HepG2 (cell line): Measurements from ENCODE around the gene C5orf15. TPM values are rescaled to one million over a fixed set of nuclear protein-coding genes. Genes with fewer than 3 reads are reported as not detected.
A peak's percentile ranks its signal among the peaks of the same experiment; 100 is the strongest.

ENCODE experiments used
- ASH2L ChIP-seq: fragments of 300-600, 200-600 bp; sonication (generic); IDR thresholded peaks from 2 replicates; pipeline ENCODE4 v1.7.0; 2017; ENCODE audit warnings: low read depth, mild to moderate bottlenecking, moderate library complexity, mixed read lengths, low read length; ENCODE audit not compliant: insufficient read length
- ISX ChIP-seq: sonication (generic); formaldehyde crosslinking; conservative IDR thresholded peaks from 2 replicates; pipeline ENCODE4 v1.5.0; 2020; ENCODE audit warnings: missing genetic modification reagents
- MED1 ChIP-seq: sonication (generic); formaldehyde crosslinking; IDR thresholded peaks from 2 replicates; pipeline ENCODE4 v1.4.0; 2020; ENCODE audit warnings: missing genetic modification reagents
- MTF2 ChIP-seq: sonication (generic); formaldehyde crosslinking; IDR thresholded peaks from 2 replicates; pipeline ENCODE4 v1.5.0; 2020; ENCODE audit warnings: missing genetic modification reagents, borderline replicate concordance
- PCBP1 ChIP-seq: fragments of 200-400 bp; formaldehyde crosslinking; IDR thresholded peaks from 2 replicates; pipeline ENCODE4 v1.6.1; 2017; ENCODE audit warnings: mild to moderate bottlenecking, low read depth, low read length, borderline replicate concordance
- PHF8 ChIP-seq: sonication (generic); formaldehyde crosslinking; IDR thresholded peaks from 2 replicates; pipeline ENCODE4 v1.5.0; 2020; ENCODE audit warnings: missing genetic modification reagents
- SIX1 ChIP-seq: sonication (generic); formaldehyde crosslinking; IDR thresholded peaks from 2 replicates; pipeline ENCODE4 v1.4.0; 2020; ENCODE audit warnings: missing genetic modification reagents, borderline replicate concordance
- SOX13 ChIP-seq, 3 experiments: fragments of 450-650 bp in 1 of 3; sonication (generic) in 1 of 3; formaldehyde crosslinking in 1 of 3; IDR thresholded peaks in 2 of 3; conservative IDR thresholded peaks in 1 of 3; 2 replicates each; pipeline versions ENCODE4 v1.5.0 to v1.6.1; 2016 to 2020; ENCODE audit warnings: antibody characterized with exemption in 1 of 3, mild to moderate bottlenecking in 1 of 3, missing compliant biosample characterization in 1 of 3, missing genetic modification reagents in 1 of 3, moderate library complexity in 1 of 3
- YY1 ChIP-seq: IDR thresholded peaks from 2 replicates; pipeline ENCODE4 v1.6.1; 2011; ENCODE audit warnings: low read length, low read depth, moderate library complexity, mild to moderate bottlenecking; ENCODE audit not compliant: insufficient read depth, insufficient replicate concordance
- ZBTB21 ChIP-seq: sonication (generic); formaldehyde crosslinking; IDR thresholded peaks from 2 replicates; pipeline ENCODE4 v1.4.0; 2020; ENCODE audit warnings: missing genetic modification reagents
- ZNF160 ChIP-seq: sonication (generic); formaldehyde crosslinking; IDR thresholded peaks from 2 replicates; pipeline ENCODE4 v1.8.0; 2022; ENCODE audit warnings: mild to moderate bottlenecking, inconsistent platforms, missing genetic modification reagents
- ZNF225 ChIP-seq: sonication (generic); formaldehyde crosslinking; IDR thresholded peaks from 2 replicates; pipeline ENCODE4 v1.4.0; 2020; ENCODE audit warnings: mild to moderate bottlenecking, missing genetic modification reagents
- ZNF264 ChIP-seq: sonication (generic); formaldehyde crosslinking; IDR thresholded peaks from 2 replicates; pipeline ENCODE4 v1.4.0; 2020; ENCODE audit warnings: missing genetic modification reagents
- polyA plus RNA-seq, 8 experiments: library from polyadenylated mRNA; depleted of rRNA in 3 of 8; stranded (reverse) in 7 of 8; unstranded in 1 of 8; fragments of >200 nt; fragmentation: Illumina TruSeq in 4 of 8; extraction: Trizol in 4 of 8; gene quantifications; 2 replicates each; pipeline versions ENCODE4 v1.2.1 to v1.2.3, GENCODE V29; 2011 to 2016; ENCODE audit warnings: low read depth in 4 of 8, missing spikeins in 1 of 8, mixed read lengths in 1 of 8; ENCODE audit not compliant: insufficient read depth in 1 of 8
- total RNA-seq, 5 experiments: library from RNA; depleted of rRNA; stranded (reverse); fragments of >200 nt; fragmentation: Illumina TruSeq; extraction: Trizol; gene quantifications; 2 replicates each; pipeline ENCODE4 v1.2.3, GENCODE V29; 2016; ENCODE audit warnings: low read depth in 1 of 5
- TF ChIP-seq, protein P1 (sequence below): sonication (generic); formaldehyde crosslinking; IDR thresholded peaks from 2 replicates; pipeline ENCODE4 v1.4.0; 2020; ENCODE audit warnings: missing genetic modification reagents
- TF ChIP-seq, protein P2 (sequence below): IDR thresholded peaks from 2 replicates; pipeline ENCODE4 v1.6.1; 2016; ENCODE audit warnings: missing genetic modification reagents, missing compliant biosample characterization
- TF ChIP-seq, protein P3 (sequence below): sonication (generic); formaldehyde crosslinking; IDR thresholded peaks from 2 replicates; pipeline ENCODE4 v1.5.1; 2020; ENCODE audit warnings: mild to moderate bottlenecking, moderate library complexity, missing genetic modification reagents
- TF ChIP-seq, protein P4 (sequence below): IDR thresholded peaks from 2 replicates; pipeline ENCODE4 v1.4.0; 2020; ENCODE audit warnings: mild to moderate bottlenecking, missing genetic modification reagents
- TF ChIP-seq, protein P5 (sequence below): sonication (generic); formaldehyde crosslinking; IDR thresholded peaks from 2 replicates; pipeline ENCODE4 v1.4.0; 2020; ENCODE audit warnings: missing genetic modification reagents

C5orf15 gene
- total and polyA plus RNA-seq, 2 of the 13 experiments (the other 11 are each of a cell fraction or from before 2014, with no cell fraction given): 58.5 to 82.7 TPM

DNA sequence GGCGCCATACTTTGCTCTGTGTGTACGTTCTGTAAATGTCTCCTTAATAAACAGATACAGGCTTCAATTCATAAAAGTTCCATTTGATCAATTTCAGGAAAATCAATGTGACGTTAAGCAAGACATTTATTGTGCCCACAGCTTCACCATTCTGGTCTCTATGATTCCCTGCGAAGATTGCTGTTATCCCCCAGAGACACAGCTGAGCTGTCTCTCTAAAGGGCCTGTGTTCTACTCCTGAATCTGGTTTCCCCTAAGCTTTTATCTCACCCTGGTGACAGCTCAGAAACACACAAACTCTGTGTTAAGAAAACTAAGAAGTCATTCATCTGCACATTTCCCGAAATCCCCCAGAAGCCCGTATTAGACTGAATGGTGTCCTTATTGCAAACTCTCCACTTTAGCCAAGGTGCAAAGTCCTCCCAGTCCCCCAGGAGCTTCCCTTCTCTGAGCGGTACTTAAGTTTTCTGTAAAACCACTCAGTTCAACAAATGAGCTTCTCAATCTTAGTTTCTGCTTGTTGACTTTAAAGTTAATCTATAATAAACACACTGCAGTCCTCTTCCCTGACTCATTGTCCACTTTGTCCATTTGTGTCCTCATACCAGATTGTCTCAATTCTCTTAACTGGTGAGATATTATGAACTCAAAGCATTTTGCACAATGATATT lies 1.4 kb upstream of the C5orf15 start (continued):
- TF ChIP-seq, protein P1, sequence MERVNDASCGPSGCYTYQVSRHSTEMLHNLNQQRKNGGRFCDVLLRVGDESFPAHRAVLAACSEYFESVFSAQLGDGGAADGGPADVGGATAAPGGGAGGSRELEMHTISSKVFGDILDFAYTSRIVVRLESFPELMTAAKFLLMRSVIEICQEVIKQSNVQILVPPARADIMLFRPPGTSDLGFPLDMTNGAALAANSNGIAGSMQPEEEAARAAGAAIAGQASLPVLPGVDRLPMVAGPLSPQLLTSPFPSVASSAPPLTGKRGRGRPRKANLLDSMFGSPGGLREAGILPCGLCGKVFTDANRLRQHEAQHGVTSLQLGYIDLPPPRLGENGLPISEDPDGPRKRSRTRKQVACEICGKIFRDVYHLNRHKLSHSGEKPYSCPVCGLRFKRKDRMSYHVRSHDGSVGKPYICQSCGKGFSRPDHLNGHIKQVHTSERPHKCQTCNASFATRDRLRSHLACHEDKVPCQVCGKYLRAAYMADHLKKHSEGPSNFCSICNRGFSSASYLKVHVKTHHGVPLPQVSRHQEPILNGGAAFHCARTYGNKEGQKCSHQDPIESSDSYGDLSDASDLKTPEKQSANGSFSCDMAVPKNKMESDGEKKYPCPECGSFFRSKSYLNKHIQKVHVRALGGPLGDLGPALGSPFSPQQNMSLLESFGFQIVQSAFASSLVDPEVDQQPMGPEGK (CRISPR knock-in tag): no peak
- TF ChIP-seq ASH2L (peak; percentile 72), ISX (CRISPR knock-in tag) (no peak), YY1 (no peak), ZBTB21 (no peak; the same call in 1 of the 2 replicates), SOX13 (IDR thresholded peaks at IDR 0.05) (no peak), SOX13 (CRISPR knock-in tag; conservative IDR thresholded peaks at IDR 0.05 in 1 of 2, IDR thresholded peaks at IDR 0.05 in 1 of 2) (peak in 1 of 2 experiments; percentile 80; a peak in 2 of 4 replicates), PHF8 (CRISPR knock-in tag) (no peak), ZNF225 (CRISPR knock-in tag) (no peak), SIX1 (0 out of 2 replicates have a peak, but pooled peaks have one; percentile 15), MED1 (CRISPR knock-in tag) (0 out of 2 replicates have a peak, but pooled peaks have one; percentile 11), MTF2 (CRISPR knock-in tag) (no peak), ZNF160 (peak; percentile 72; the same call in 1 of the 2 replicates), ZNF264 (CRISPR knock-in tag) (no peak), PCBP1 (no peak)
- TF ChIP-seq, protein P2, sequence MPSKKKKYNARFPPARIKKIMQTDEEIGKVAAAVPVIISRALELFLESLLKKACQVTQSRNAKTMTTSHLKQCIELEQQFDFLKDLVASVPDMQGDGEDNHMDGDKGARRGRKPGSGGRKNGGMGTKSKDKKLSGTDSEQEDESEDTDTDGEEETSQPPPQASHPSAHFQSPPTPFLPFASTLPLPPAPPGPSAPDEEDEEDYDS (CRISPR knock-in tag): peak; percentile 12
- TF ChIP-seq, protein P3, sequence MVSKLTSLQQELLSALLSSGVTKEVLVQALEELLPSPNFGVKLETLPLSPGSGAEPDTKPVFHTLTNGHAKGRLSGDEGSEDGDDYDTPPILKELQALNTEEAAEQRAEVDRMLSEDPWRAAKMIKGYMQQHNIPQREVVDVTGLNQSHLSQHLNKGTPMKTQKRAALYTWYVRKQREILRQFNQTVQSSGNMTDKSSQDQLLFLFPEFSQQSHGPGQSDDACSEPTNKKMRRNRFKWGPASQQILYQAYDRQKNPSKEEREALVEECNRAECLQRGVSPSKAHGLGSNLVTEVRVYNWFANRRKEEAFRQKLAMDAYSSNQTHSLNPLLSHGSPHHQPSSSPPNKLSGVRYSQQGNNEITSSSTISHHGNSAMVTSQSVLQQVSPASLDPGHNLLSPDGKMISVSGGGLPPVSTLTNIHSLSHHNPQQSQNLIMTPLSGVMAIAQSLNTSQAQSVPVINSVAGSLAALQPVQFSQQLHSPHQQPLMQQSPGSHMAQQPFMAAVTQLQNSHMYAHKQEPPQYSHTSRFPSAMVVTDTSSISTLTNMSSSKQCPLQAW: no peak
- TF ChIP-seq, protein P4, sequence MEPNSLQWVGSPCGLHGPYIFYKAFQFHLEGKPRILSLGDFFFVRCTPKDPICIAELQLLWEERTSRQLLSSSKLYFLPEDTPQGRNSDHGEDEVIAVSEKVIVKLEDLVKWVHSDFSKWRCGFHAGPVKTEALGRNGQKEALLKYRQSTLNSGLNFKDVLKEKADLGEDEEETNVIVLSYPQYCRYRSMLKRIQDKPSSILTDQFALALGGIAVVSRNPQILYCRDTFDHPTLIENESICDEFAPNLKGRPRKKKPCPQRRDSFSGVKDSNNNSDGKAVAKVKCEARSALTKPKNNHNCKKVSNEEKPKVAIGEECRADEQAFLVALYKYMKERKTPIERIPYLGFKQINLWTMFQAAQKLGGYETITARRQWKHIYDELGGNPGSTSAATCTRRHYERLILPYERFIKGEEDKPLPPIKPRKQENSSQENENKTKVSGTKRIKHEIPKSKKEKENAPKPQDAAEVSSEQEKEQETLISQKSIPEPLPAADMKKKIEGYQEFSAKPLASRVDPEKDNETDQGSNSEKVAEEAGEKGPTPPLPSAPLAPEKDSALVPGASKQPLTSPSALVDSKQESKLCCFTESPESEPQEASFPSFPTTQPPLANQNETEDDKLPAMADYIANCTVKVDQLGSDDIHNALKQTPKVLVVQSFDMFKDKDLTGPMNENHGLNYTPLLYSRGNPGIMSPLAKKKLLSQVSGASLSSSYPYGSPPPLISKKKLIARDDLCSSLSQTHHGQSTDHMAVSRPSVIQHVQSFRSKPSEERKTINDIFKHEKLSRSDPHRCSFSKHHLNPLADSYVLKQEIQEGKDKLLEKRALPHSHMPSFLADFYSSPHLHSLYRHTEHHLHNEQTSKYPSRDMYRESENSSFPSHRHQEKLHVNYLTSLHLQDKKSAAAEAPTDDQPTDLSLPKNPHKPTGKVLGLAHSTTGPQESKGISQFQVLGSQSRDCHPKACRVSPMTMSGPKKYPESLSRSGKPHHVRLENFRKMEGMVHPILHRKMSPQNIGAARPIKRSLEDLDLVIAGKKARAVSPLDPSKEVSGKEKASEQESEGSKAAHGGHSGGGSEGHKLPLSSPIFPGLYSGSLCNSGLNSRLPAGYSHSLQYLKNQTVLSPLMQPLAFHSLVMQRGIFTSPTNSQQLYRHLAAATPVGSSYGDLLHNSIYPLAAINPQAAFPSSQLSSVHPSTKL: peak; percentile 82
- TF ChIP-seq, protein P5, sequence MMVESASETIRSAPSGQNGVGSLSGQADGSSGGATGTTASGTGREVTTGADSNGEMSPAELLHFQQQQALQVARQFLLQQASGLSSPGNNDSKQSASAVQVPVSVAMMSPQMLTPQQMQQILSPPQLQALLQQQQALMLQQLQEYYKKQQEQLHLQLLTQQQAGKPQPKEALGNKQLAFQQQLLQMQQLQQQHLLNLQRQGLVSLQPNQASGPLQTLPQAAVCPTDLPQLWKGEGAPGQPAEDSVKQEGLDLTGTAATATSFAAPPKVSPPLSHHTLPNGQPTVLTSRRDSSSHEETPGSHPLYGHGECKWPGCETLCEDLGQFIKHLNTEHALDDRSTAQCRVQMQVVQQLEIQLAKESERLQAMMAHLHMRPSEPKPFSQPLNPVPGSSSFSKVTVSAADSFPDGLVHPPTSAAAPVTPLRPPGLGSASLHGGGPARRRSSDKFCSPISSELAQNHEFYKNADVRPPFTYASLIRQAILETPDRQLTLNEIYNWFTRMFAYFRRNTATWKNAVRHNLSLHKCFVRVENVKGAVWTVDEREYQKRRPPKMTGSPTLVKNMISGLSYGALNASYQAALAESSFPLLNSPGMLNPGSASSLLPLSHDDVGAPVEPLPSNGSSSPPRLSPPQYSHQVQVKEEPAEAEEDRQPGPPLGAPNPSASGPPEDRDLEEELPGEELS (CRISPR knock-in tag): peak; percentile 25
